Activated CD4-positive, alpha-beta T cell treated with anti-CD3 and anti-CD28 coated beads, Interleukin-2, amount 50 U/mL, for 48 hours (primary cell): Measurements from ENCODE around the gene ATR.
A peak's percentile ranks its signal among the peaks of the same experiment; 100 is the strongest.

ENCODE experiments used
- DNase-seq, 2 experiments: peaks; one replicate each; pipeline ENCODE4 v3.0.0-alpha.2; 2020

The ATR gene

GRCh38 chr3:142507241-142507640, 71.3 kb downstream of the ATR start:
- DNase-seq = no peak

DNA sequence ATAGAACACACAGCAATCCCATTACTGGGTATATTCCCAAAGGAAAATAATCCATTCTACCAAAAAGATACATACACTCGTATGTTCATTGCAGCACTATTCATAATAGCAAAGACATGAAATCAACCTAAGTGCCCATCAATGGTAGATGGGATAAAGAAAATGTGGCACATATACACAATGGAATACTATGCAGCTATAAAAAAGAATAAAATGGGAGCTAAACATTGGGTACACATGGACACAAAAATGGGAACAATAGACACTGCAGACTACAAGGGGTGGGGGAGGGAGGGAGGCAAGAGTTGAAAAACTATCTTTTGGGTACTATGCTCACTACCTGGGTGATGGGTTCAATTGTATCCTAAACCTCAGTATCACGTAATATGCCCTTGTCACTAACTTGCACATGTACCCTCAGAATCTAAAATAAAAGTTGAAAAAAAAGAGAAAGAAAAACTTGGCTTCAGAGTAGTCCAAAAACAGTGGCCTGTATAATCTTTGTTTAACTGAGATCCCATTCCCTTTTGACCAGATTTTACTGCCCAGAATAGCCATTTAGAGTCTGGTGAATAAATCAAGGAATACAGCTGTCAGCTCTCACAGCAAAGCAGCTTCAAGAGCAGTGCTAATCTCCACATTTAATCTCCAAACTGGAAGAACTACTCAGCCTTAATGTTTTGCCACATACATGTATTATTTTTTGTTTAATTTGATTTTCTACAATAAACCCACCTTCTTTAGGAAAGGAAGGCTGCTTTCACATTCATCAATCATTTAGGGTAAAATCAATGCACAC, 76.1 kb downstream of the ATR start:
- DNase-seq = no peak

DNA sequence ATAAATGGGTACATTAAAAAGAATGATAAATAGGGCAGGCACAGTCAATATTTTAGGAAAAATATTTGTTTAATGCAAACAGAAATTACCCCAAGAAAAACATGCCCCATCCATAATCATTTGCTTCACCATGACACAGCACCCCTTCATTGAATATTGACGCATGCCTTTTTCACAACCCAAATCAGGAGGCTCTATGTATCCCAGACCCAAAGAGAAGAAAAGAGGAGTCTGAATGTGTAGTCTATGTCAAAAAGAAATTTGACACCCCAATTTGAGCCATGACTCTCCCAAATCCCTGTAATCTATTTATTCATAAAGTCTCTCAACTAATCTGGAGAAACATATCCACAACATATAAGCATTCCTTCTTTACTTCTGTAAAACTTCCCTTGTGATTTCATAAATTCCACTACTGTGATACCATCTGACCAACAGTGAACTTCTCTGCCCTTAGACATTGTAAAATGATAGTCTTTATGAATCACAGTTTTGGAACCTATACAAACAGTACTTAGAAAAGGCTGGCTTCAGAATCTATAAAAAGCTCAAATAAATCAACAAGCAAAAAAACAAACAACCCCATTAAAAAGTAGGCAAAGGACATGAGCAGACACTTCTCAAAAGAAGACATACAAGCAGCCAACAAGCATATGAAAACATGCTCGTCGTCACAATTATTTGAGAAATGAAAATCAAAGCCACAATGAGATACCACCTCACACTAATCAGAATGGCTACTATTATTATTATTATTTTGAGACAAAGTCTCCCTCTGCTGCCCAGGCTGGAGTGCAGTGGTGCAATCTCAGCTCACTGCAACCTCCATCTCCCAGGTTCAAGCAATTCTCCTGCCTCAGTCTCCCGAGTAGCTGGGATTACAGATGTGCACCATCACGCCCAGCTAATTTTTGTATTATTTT, 77.3 kb downstream of the ATR start:
- no peak for DNase-seq

GRCh38 chr3:142500211-142500610, 78.3 kb downstream of the ATR start:
- no peak for DNase-seq

DNA sequence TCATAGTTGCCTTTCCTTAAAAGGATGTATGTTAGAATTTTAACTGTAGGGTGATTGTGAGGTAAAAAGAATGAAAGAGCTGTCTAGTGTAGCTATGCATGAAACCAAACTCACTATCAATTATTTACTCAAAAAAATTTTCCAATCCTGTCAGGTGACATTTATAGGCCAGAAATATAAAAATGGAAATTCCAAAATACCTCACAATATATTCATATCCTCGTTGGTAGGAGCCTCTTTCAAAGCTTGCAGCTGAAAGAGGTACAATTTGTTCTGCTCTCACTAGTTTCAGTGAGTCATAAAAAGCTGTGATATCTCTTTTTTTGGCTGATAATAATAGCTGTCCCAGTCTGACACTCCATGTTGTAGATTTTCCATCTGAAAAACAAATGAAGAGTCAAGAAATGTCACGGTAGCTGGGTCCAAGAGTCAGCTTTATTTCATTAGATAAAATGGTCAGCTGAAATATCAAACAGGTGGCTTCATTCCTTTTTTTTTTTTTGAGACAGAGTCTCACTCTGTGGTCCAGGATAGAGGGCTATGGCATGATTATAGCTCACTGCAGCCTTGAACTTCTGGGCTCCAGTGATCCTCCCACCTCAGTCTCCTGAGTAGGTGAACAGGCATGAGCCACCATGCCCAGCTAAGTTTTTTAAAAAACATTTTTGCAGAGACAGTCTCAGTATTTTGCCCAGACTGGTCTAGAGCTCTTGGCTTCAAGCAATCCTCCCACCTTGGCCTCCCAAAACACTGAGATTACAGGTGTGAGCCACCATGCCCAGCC, 79.9 kb downstream of the ATR start:
- no peak for DNase-seq

DNA sequence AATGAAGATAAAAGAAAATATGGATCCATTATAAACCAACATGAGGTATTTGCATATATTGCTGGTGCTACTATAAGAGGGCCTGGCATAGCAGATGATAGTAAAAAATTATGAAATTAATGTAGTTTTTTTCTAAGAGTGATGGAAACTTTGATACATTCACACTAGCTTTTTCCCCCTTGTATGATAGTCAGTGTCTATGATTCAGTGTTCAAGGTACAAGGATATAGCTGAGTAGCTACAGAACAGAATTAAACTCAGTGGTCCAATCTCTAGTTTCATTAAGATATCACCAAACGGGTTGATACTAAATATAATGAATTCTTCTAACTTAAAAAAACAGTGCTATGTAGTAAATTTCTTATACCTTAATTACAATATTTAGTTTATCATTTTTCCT, 80.8 kb downstream of the ATR start:
- DNase-seq = no peak

DNA sequence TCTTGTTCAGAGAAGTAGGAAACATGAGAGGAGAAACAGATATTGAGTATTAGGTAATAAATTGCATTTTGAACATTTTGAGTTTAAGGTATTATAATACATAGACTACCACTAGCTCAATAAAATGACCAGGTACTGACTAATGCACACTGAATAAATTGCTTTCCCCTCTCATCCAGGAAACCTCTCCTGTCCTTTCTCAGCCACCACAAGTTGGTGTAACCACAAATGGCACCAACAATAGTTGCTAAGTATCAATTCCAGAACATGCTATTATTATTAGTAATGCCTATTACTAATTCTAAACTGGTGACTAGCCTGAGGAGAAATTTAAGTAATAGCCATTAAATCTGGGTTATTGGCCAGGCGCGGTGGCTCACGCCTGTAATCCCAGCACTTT, 83.4 kb downstream of the ATR start:
- no peak for DNase-seq

DNA sequence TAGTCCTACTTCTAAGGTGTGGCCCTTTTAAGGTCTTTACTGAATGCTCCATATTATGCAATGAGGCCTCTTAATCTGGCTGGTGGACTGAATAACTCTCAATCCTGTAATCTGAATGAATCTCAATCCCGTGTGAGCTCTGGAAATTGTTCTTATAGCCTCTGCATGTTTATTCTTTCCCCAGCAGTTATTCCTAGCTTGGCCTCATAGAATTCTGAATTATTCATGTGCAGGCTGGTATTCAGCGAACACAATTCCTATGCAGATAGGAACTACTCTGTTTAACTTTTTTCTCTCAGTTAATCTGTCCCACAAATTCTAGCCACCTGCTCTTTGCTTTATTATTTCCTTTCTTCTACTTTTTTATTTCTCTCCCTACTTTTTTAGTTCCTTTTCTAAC, 86.3 kb downstream of the ATR start:
- no peak for DNase-seq

DNA sequence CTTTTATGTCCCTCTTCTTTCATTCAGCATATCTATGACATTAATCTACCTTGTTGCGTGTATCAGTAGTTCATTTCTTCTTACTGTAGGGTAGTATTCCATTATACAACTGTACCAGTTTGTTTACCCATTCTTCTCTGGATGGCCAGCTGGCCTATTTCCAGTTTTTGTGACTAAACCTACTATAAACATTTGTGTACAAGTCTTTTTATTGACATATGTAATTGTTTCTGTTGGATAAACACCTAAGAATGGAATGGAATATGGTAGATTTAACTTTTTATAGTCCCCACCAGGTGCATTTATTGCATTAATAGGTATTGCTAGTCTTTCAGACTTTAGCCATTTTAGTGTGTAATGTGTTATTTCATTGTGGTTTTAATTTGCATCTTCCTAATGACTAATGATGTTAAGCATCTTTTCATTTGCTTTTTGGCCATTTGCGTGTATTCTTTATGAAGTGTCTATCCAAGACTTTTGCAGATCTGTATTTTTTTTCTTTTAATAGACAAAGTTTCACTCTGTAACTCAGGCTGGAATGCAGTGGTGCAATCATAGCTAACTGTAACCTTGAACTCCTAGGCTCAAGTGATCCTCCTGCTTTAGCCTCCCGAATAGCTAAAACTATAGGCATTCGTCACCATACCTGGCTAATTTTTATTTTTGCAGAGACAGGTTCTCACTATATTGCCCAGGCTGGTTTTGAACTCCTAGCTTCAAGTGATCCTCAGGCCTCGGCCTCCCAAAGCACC, 88.8 kb downstream of the ATR start:
- no peak for DNase-seq

DNA sequence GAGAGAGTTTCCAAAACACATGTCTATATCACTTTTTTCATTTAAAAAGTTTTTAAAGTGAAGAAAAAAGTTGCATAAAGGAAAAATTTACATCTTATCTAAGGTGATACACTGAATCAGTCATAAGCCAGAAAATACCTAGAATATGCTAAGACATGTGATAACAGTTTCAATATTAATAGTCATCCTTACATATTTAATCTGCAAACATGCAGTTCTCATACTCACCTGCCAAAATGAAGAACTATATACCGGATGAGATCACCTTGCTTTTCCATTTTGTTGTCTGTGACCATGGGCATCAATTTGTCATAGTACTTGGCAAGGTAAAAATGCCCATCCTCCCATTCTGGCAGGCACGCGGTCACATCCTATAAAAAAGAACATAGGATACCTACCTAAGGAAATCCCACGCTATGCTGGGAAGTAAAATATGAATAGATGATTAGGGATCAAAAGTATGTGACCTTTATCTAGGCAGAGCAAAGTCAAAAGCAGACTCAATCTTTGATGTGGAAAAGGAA, 93.6 kb downstream of the ATR start:
- DNase-seq = no peak

DNA sequence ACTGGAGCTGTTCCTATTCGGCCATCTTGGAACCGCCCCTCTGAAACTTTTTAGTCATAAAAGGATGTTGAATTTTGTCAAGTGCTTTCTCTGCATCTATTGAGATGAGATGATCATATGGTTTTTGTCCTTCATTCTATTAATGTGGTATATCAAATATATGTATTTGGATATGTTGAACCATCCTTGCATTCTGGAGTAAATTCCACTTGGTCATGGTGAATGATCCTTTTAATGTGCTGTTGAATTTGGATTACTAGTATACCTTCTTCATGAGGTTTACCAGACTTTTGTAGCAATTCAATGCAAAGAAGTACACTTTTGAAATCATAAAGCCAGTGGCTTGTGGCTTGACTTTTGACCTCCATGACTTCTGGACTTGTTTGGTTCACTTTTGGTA, 97.3 kb downstream of the ATR start:
- DNase-seq = no peak

- DNase-seq = no peak
Observed at GRCh38 chr3:142470826-142471225, 107.7 kb downstream of the ATR start.

DNA sequence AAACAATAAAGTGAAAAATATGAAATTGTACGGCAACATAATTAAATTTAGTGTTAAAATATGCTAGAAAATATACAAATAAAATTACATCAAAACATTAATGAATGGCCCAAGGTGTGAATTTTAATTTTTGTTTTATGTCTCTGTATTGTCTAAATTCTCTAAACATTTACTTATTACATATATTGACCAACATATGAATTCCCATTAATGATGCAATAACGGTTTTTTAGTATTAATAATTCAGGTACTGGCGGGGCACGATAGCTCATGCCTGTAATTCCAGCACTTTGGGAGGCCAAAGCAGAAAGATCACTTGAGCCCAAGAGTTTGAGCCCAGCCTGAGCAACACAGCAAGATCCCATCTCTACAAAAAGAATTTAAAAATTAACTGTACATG, 110.1 kb downstream of the ATR start:
- no peak for DNase-seq

DNA sequence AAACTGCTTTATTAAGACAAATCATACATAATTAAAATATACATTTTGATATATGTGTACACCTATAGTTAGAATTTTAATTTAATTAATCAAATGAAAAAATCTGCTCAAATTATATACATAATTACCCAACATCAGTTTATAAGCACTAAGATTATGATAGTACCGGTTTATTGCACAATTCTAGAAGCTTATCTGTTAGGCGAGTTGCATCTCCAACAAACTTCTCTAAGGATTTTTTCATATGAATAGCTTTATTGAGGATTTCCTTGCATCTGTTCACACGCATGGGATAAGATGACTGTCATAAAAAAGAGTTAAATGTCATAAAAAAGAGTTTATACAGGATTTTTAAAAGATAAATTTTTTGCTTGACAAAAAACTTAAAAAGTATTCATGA, 110.8 kb downstream of the ATR start:
- no peak for DNase-seq

DNA sequence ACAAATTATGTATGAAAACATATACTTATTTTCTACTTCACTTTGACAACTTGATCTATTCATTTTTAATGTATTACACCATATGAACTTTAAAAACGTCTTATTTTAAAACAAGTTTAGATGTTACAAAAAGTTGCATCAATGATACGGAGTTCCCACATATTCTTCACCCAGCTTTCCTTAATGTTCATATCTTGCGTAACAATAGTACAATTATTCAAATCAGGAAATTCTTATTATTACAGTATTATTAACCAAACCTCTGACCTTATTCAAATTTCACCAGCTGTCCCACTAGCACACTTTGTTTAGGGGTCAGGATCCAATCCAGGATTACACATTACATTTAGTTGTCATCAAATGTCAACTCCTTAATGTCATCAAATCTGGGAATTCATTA, 117.8 kb downstream of the ATR start:
- DNase-seq = no peak

DNA sequence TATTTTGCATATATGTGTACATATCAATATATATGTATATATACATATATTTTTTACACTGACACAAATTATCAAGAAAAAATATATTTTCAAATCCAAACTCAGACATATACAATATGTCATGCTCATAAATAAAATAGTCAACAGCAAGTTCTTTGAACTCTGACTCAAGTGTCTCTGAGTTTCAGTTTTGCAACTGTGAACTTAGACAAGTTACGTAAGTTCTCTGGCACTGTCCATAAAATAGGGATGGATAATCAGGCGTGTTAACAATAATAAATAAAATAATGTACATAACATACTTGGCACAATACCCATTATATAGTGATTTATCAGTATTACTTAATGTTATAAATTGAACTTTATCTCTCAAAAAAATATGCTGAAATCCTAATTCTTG, 118.6 kb downstream of the ATR start:
- no peak for DNase-seq

DNA sequence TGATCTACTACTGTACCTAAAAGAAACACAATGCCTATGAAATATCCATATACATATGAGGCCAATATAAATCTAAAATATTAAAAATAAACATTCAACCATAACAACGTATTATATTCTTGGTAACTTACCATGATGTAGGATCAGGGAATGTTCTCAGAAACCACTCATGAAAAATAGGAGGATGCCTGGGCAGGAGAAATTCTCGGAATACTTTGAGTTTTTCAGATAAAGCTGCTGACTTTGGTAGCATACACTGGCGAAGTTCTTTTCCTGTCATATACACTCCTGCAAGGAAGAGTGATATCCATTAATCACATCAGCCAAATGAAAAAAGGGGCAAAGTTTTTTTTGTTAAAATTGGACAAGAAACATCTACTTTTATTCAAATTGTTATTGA, 119.4 kb downstream of the ATR start:
- no peak for DNase-seq

GRCh38 chr3:142450881-142451280, 127.7 kb downstream of the ATR start:
- no peak for DNase-seq

DNA sequence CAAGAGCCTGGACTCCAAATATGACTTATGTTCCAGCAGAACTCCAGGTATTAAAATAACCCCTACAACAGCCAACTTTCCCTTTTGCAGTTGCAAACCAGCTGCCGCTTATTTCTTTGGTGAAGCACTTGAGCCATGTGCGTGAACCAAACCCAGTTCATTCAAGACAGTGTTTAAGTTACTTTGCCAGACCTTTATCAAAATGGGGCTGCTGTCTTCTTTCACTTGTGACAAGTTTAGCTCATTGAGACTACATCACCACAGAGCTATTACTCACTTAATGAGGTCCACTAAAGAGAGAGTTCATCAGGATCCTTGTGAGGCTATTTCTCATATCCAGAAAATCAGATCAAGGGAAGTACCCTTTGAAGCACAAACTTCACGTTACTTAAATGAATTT, 128.3 kb downstream of the ATR start:
- no peak for DNase-seq

DNA sequence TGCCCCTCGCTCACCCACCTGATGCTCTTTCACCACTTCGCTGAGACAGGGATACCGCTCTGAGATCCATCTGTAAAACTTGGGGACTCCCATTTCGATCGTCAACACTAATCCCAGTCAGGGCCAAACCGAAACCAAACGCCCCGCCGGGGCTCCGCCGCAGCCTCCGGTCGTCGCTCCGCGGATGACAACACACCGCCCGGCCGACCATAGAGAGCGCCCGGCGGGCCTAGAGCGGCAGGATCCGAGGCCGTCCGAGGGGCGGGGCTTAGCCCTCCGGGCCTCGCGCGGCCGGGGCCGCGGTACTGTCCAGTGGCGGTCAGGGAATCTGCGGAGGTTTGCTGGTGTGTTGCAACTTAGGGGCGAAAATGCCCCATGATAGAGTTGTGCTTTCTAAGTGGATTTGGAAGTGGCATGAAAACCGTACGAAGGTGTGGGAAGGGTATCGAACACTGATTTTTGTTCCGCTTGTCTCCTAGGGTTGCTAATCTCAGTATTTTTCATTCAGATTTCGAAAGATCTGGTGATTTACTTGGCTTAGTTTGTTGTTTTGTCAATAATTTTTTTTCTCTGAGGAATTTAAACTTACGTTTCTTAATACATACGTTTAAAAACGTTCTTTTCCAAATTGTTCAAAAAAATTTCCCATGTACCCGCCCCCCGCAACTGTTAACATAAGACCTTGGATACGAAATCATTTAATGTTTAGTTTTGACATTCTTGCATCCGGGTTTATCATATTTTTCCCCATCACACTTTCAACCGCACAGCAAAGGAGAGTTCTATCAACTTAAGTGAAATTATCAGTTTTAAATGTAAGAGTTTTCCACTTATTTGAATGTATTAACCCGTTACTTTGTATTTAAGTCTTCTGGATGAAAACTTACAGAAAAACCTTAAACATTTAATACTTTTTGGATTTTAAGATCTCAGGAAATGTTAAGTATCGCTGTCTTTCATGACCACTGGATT, 130.4 kb downstream of the ATR start, which contains the start of gene XRN1:
Gene XRN1 (minus strand): TSS at position 186 of the 972 bp plus-strand sequence. CDS start 93 bp downstream, at position 93.
- DNase-seq = peak; percentile 95 to 96

DNA sequence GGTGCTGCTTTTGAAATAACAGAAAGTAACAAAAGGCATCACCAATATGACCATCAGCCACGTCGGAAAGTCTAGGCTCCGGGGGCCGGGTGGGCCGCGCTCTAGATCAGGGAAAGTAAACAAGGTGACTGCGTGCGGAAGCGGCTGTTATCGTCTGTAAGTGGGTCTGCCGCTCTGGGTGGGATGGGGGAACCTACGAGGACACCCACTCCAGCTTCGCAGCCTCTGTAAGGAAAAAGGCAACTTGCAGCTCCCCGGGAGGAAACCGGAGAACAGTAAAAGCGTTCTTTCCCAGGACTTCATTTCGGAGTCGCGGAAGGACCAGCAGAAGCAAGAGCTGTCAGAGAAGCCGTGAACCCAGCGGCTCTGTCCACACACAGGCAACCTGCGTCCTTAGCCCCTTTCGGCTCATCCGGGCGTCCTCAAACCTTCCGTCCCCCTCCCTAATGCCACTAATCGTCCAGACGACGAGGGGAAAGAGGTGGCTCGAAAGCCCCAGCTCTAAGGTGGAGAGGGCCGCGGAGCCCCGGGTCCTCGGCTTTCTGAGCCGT, 131.2 kb downstream of the ATR start:
- DNase-seq = peak; percentile 34 to 55
